Panc1 (cell line): Measurements from ENCODE around the gene MDM2.

Experiments used
- POLR2AphosphoS5 ChIP-seq: IDR thresholded peaks from 2 replicates; pipeline ENCODE4 v1.6.1; 2012; ENCODE audit warnings: mild to moderate bottlenecking, low read depth, low read length, moderate library complexity
- TF ChIP-seq, protein P1 (sequence below): fragments of 450-650 bp; IDR thresholded peaks from 2 replicates; pipeline ENCODE4 v1.5.1; 2017; ENCODE audit warnings: mild to moderate bottlenecking

DNA sequence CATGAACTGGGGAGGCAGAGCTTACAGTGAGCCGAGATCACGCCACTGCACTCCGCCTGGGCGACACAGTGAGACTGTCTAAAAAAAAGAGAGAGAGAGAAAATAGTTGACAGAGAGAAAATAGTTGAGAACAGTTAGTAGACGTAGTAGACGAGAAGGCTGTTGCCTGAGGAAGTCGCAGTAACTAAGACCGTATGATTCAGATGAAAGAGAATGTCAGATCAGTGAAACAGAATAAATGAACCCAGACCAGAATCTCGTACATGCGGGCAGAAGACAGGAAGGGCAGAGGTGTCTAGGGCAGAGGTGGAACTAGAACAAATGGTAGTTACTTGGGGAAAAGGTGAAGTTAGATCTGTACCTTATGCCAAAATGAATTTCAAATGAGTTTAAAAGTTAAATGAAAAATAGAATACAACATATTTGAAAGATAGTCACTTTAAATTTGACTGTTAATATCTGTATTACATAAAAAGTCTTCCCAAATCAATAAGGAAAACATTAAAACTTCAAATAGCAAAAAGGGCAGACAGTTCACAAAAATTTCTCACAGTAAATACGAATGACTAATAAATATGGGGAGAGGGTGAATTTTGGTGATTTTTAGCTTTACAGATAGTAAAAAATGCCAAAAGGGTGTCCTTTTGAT lies 17.7 kb downstream of the MDM2 start:
- TF ChIP-seq POLR2AphosphoS5: no peak
- TF ChIP-seq, protein P1, sequence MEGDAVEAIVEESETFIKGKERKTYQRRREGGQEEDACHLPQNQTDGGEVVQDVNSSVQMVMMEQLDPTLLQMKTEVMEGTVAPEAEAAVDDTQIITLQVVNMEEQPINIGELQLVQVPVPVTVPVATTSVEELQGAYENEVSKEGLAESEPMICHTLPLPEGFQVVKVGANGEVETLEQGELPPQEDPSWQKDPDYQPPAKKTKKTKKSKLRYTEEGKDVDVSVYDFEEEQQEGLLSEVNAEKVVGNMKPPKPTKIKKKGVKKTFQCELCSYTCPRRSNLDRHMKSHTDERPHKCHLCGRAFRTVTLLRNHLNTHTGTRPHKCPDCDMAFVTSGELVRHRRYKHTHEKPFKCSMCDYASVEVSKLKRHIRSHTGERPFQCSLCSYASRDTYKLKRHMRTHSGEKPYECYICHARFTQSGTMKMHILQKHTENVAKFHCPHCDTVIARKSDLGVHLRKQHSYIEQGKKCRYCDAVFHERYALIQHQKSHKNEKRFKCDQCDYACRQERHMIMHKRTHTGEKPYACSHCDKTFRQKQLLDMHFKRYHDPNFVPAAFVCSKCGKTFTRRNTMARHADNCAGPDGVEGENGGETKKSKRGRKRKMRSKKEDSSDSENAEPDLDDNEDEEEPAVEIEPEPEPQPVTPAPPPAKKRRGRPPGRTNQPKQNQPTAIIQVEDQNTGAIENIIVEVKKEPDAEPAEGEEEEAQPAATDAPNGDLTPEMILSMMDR: no peak
